Breast epithelium (tissue), 4 donors: ENCODE measurements around the gene OR51B2. TPM values are rescaled to one million over a fixed set of nuclear protein-coding genes. Genes with fewer than 3 reads are reported as not detected.

Source experiments
- DNase-seq, 2 donors: peaks; one replicate each; pipeline ENCODE4 v3.0.0-alpha.2; 2019; ENCODE audit warnings: low spot score in 2 of 2
- H3K27ac ChIP-seq, 2 donors: fragments of 200-600 bp; sonication (generic) in 1 of 2; one replicate each; pipeline ENCODE4 v1.5.1; 2016 to 2019; ENCODE audit warnings: mild to moderate bottlenecking in 1 of 2
- H3K27me3 ChIP-seq, 2 donors: fragments of 200-600 bp; sonication (generic) in 1 of 2; one replicate each; pipeline versions ENCODE4 v1.5.1 to v1.6.0; 2017 to 2019; ENCODE audit warnings: control low read depth in 1 of 2, mild to moderate bottlenecking in 1 of 2
- H3K36me3 ChIP-seq: fragments of 200-600 bp; one replicate; pipeline ENCODE4 v1.5.1; 2019
- H3K4me1 ChIP-seq, 2 donors: fragments of 200-600 bp; sonication (generic); one replicate each; pipeline ENCODE4 v1.5.1; 2016 to 2019; ENCODE audit warnings: control low read depth in 1 of 2
- H3K4me3 ChIP-seq, 3 donors: fragments of 200-600 bp; sonication (generic); 1 replicate in 2 of 3; 2 replicates in 1 of 3; pipeline ENCODE4 v1.5.1; 2016 to 2019; ENCODE audit warnings: mild to moderate bottlenecking in 3 of 3, moderate library complexity in 2 of 3
- H3K9me3 ChIP-seq, 2 donors: fragments of 200-600 bp; sonication (generic) in 1 of 2; one replicate each; pipeline ENCODE4 v1.5.1; 2016 to 2019; ENCODE audit warnings: control low read depth in 1 of 2
- POLR2A ChIP-seq: fragments of 450-650 bp; IDR thresholded peaks from one replicate; pipeline ENCODE4 v1.6.1; 2016; ENCODE audit warnings: antibody characterized with exemption, mild to moderate bottlenecking, moderate library complexity
- POLR2AphosphoS5 ChIP-seq, 3 donors: sonication (generic); formaldehyde crosslinking; IDR thresholded peaks; one replicate each; pipeline ENCODE4 v1.6.1; 2017; ENCODE audit warnings: antibody characterized with exemption in 3 of 3
- intact Hi-C: fragments of 100-400 bp; cut with DNase I; formaldehyde crosslinking; loops from one replicate; pipeline ENCODE4 v1.15.1; 2023; ENCODE audit warnings: low total_unique reads
- total RNA-seq, 3 donors: library from RNA; depleted of rRNA; stranded (reverse); fragments of >200 nt; gene quantifications; one replicate each; pipeline ENCODE4 v1.1.0, GENCODE V29; 2016
- TF ChIP-seq, protein P1 (sequence below), 3 donors: fragments of 450-650 bp; IDR thresholded peaks; one replicate each; pipeline ENCODE4 v1.5.1; 2016 to 2017; ENCODE audit warnings: antibody characterized with exemption in 3 of 3, mild to moderate bottlenecking in 3 of 3, moderate library complexity in 3 of 3

The OR51B2 gene
- total RNA-seq, 3 donors from 2014 or later = 1.6 TPM; not detected in 2

DNA sequence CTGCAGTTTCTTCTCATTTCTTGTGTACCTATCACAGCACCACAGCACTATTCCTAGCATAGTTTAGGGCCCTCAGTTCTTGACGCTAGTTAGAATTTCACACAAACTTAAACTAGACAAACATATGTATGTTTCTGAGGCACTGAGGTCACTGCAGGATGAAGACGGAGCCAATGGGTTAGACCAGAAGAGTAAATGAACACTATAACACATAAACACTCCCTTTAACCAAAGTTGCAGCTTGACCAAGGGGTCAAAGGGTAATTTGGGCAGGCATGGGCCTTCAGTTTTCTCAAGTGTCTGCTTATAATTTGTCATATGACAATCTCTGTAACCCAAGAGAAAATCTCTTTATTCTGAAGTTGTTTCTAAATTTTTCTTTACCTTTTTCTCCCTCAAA, 41.5 kb downstream of the OR51B2 start:
- Histone ChIP-seq H3K4me1 (no peaks in the 10 kb centered on the region), H3K36me3 (no peaks in the 10 kb centered on the region), H3K27me3 (no peaks in the 10 kb centered on the region), H3K4me3 (no peak overlapping the region), H3K9me3 (no peaks in the 10 kb centered on the region), H3K27ac (no peak overlapping the region)
- DNase-seq = no peak
- intact Hi-C loops = no loop called here
- TF ChIP-seq, protein P1, sequence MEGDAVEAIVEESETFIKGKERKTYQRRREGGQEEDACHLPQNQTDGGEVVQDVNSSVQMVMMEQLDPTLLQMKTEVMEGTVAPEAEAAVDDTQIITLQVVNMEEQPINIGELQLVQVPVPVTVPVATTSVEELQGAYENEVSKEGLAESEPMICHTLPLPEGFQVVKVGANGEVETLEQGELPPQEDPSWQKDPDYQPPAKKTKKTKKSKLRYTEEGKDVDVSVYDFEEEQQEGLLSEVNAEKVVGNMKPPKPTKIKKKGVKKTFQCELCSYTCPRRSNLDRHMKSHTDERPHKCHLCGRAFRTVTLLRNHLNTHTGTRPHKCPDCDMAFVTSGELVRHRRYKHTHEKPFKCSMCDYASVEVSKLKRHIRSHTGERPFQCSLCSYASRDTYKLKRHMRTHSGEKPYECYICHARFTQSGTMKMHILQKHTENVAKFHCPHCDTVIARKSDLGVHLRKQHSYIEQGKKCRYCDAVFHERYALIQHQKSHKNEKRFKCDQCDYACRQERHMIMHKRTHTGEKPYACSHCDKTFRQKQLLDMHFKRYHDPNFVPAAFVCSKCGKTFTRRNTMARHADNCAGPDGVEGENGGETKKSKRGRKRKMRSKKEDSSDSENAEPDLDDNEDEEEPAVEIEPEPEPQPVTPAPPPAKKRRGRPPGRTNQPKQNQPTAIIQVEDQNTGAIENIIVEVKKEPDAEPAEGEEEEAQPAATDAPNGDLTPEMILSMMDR (IDR thresholded peaks at IDR 0.05) = no peak
- no peak for TF ChIP-seq POLR2AphosphoS5 (IDR thresholded peaks at IDR 0.05)
- TF ChIP-seq POLR2A = no peak

DNA sequence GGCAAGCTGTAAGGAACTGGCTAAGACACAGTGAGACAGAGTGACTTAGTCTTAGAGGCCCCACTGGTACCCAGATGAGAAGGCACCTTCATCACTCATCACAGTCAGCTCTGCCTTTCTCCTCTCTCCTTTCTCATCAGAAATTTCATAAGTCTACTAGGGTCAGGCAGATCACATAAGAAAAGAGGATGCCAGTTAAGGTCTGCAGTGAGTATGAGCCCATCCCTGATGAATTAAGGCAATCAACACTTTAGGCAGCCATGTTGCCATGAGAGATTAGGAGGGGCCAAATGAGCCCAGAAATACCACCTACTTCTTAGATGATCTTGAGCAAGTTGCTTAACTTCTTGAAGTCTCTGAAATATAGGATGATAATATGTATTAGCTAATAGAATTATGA, 42.5 kb downstream of the OR51B2 start:
- Histone ChIP-seq H3K27me3 (no peaks in the 10 kb centered on the region), H3K36me3 (no peaks in the 10 kb centered on the region), H3K4me1 (no peaks in the 10 kb centered on the region), H3K27ac (no peak overlapping the region), H3K9me3 (no peaks in the 10 kb centered on the region), H3K4me3 (no peak overlapping the region)
- no peak for TF ChIP-seq POLR2A
- TF ChIP-seq, protein P1 (IDR thresholded peaks at IDR 0.05) = no peak
- no peak for TF ChIP-seq POLR2AphosphoS5 (IDR thresholded peaks at IDR 0.05)
- intact Hi-C loops = no loop called here
- no peak for DNase-seq

- Histone ChIP-seq H3K27ac (no peak overlapping the region), H3K9me3 (no peaks in the 10 kb centered on the region), H3K27me3 (no peaks in the 10 kb centered on the region), H3K36me3 (no peaks in the 10 kb centered on the region), H3K4me1 (no peaks in the 10 kb centered on the region), H3K4me3 (no peak overlapping the region)
- TF ChIP-seq POLR2AphosphoS5 (IDR thresholded peaks at IDR 0.05) (no peak), POLR2A (no peak)
- TF ChIP-seq, protein P1 (IDR thresholded peaks at IDR 0.05) = no peak
- intact Hi-C loops = no loop called here
- DNase-seq = no peak
Measured at GRCh38 chr11:5280582-5281102, 43.5 kb downstream of the OR51B2 start.

GRCh38 chr11:5279471-5280090, 44.5 kb downstream of the OR51B2 start:
- TF ChIP-seq POLR2AphosphoS5 (IDR thresholded peaks at IDR 0.05) (no peak), POLR2A (no peak)
- TF ChIP-seq, protein P1 (IDR thresholded peaks at IDR 0.05) = no peak
- Histone ChIP-seq H3K27me3 (no peaks in the 10 kb centered on the region), H3K4me1 (no peaks in the 10 kb centered on the region), H3K27ac (no peak overlapping the region), H3K4me3 (no peak overlapping the region), H3K36me3 (no peaks in the 10 kb centered on the region), H3K9me3 (no peaks in the 10 kb centered on the region)
- no peak for DNase-seq
- intact Hi-C loops = no loop called here

DNA sequence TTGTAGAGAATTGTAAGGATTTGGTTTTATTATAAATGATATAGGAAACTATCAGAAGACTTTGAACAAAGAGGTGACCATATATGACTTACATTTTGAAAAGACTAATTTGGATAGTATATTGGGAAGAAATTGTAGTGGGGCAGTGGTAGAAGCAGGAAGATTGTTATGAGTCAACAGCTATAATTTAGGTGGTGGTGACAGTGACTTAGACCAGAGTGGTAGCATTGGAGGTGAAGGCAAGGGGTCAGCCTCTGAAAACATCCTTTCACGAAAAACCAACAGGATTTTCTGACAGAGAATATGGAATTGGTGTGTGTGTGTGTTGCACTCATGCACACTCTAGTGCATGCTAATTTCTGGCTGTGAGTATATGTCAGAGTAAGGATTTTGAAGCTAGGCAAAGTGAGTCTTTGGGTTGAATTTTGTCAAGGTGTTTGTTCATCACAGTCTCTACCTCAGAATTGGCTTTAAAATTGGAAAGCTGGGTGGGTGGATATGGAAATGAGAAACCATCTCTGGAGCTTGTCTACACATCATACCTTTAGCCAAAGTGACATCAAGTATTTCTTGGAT, 46.2 kb downstream of the OR51B2 start:
- TF ChIP-seq, protein P1 (IDR thresholded peaks at IDR 0.05) = no peak
- TF ChIP-seq POLR2AphosphoS5 (IDR thresholded peaks at IDR 0.05) (no peak), POLR2A (no peak)
- Histone ChIP-seq H3K27ac (no peak overlapping the region), H3K4me3 (no peak overlapping the region), H3K27me3 (no peaks in the 10 kb centered on the region), H3K4me1 (no peaks in the 10 kb centered on the region), H3K36me3 (no peaks in the 10 kb centered on the region), H3K9me3 (no peaks in the 10 kb centered on the region)
- DNase-seq = no peak
- intact Hi-C loops = no loop called here
